ENCODE data around the gene YOD1.

Gene YOD1

GRCh38 chr1:207040181-207040533 is 10.9 kb downstream of the YOD1 start:
- no peaks in the 10 kb centered on the region for H3K4me1 ChIP-seq
- H3K27ac ChIP-seq = no peak overlapping the region
- H3K4me2 ChIP-seq = no peak overlapping the region
- no peaks in the 10 kb centered on the region for H3K9me3 ChIP-seq (replicated peaks in 1 of 11)
- no peak overlapping the region for H3K4me3 ChIP-seq
- TF ChIP-seq Cebpa-rat (IDR thresholded peaks at IDR 0.05) = no peak
- H3K9ac ChIP-seq = no peak overlapping the region
- H3K36me3 ChIP-seq = no peaks in the 10 kb centered on the region
- H3K27me3 ChIP-seq = no peaks in the 10 kb centered on the region
- no peaks in the 10 kb centered on the region for H4K20me1 ChIP-seq

- TF ChIP-seq Cebpa-rat (IDR thresholded peaks at IDR 0.05) = no peak
- Histone ChIP-seq H4K20me1 (no peaks in the 10 kb centered on the region), H3K9ac (no peak overlapping the region), H3K4me3 (no peak overlapping the region), H3K27ac (no peak overlapping the region), H3K4me1 (no peaks in the 10 kb centered on the region), H3K36me3 (no peaks in the 10 kb centered on the region), H3K4me2 (no peak overlapping the region), H3K27me3 (no peaks in the 10 kb centered on the region), H3K9me3 (replicated peaks in 1 of 11) (no peaks in the 10 kb centered on the region)
Observed at GRCh38 chr1:207039380-207040180, 11.4 kb downstream of the YOD1 start.

- Histone ChIP-seq H3K27ac (no peak overlapping the region), H3K4me1 (no peaks in the 10 kb centered on the region), H3K4me3 (no peak overlapping the region), H3K27me3 (no peaks in the 10 kb centered on the region), H3K36me3 (no peaks in the 10 kb centered on the region), H4K20me1 (no peaks in the 10 kb centered on the region), H3K9me3 (replicated peaks in 1 of 11) (no peaks in the 10 kb centered on the region), H3K9ac (no peak overlapping the region), H3K4me2 (no peak overlapping the region)
- TF ChIP-seq Cebpa-rat (IDR thresholded peaks at IDR 0.05) = no peak
Observed at GRCh38 chr1:207036865-207037264, 14.1 kb downstream of the YOD1 start.

- Histone ChIP-seq H3K9ac (no peak overlapping the region), H3K4me3 (no peak overlapping the region), H3K36me3 (no peaks in the 10 kb centered on the region), H3K4me2 (no peak overlapping the region), H3K4me1 (no peaks in the 10 kb centered on the region), H3K9me3 (replicated peaks in 1 of 11) (no peaks in the 10 kb centered on the region), H3K27ac (no peak overlapping the region), H4K20me1 (no peaks in the 10 kb centered on the region), H3K27me3 (no peaks in the 10 kb centered on the region)
- TF ChIP-seq Cebpa-rat (IDR thresholded peaks at IDR 0.05) = no peak
Observed at GRCh38 chr1:207035877-207036551, 15.0 kb downstream of the YOD1 start.

- Histone ChIP-seq H3K27ac (no peak overlapping the region), H3K4me3 (no peak overlapping the region), H3K9me3 (replicated peaks in 1 of 11) (no peaks in the 10 kb centered on the region), H3K27me3 (no peaks in the 10 kb centered on the region), H3K4me2 (no peak overlapping the region), H3K36me3 (no peaks in the 10 kb centered on the region), H4K20me1 (no peaks in the 10 kb centered on the region), H3K4me1 (no peaks in the 10 kb centered on the region), H3K9ac (no peak overlapping the region)
- no peak for TF ChIP-seq Cebpa-rat (IDR thresholded peaks at IDR 0.05)
Observed at GRCh38 chr1:207034998-207035397, 16.0 kb downstream of the YOD1 start.

GRCh38 chr1:207034208-207034607 is 16.8 kb downstream of the YOD1 start:
- Histone ChIP-seq H3K4me3 (no peak overlapping the region), H3K27ac (no peak overlapping the region), H3K36me3 (no peaks in the 10 kb centered on the region), H3K27me3 (no peaks in the 10 kb centered on the region), H3K4me1 (no peaks in the 10 kb centered on the region), H3K9me3 (replicated peaks in 1 of 11) (no peaks in the 10 kb centered on the region), H3K4me2 (no peak overlapping the region), H3K9ac (no peak overlapping the region), H4K20me1 (no peaks in the 10 kb centered on the region)
- no peak for TF ChIP-seq Cebpa-rat (IDR thresholded peaks at IDR 0.05)

GRCh38 chr1:207033302-207033701 is 17.7 kb downstream of the YOD1 start:
- Histone ChIP-seq H3K9ac (no peak overlapping the region), H4K20me1 (no peaks in the 10 kb centered on the region), H3K27ac (no peak overlapping the region), H3K36me3 (no peaks in the 10 kb centered on the region), H3K4me1 (no peaks in the 10 kb centered on the region), H3K9me3 (replicated peaks in 1 of 11) (no peaks in the 10 kb centered on the region), H3K27me3 (no peaks in the 10 kb centered on the region), H3K4me2 (no peak overlapping the region), H3K4me3 (no peak overlapping the region)
- TF ChIP-seq Cebpa-rat (IDR thresholded peaks at IDR 0.05) = no peak

- H3K4me2 ChIP-seq = no peak within 1 kb of the TSS
- no peaks in the 10 kb centered on the region for H3K36me3 ChIP-seq
- H3K27me3 ChIP-seq = no peaks in the 10 kb centered on the region
- no peak within 1 kb of the TSS for H3K27ac ChIP-seq
- no peak within 1 kb of the TSS for H3K4me3 ChIP-seq
- H3K9ac ChIP-seq = no peak within 1 kb of the TSS
- H3K9me3 ChIP-seq (replicated peaks in 1 of 11) = no peaks in the 10 kb centered on the region
- no peaks in the 10 kb centered on the region for H4K20me1 ChIP-seq
- no peaks in the 10 kb centered on the region for H3K4me1 ChIP-seq
- TF ChIP-seq Cebpa-rat (IDR thresholded peaks at IDR 0.05) = no peak
Observed at GRCh38 chr1:207032528-207033017, 18.4 kb downstream of the YOD1 start, which contains the start of gene C1orf116. Gene C1orf116, minus strand, starts transcription at chr1:207032756. Its CDS starts 5,158 bp downstream, at chr1:207027598.

- Histone ChIP-seq H3K4me3 (no peak overlapping the region), H3K36me3 (no peaks in the 10 kb centered on the region), H4K20me1 (no peaks in the 10 kb centered on the region), H3K4me2 (no peak overlapping the region), H3K27me3 (no peaks in the 10 kb centered on the region), H3K4me1 (no peaks in the 10 kb centered on the region; a peak in 1 of 20 replicates), H3K9ac (no peak overlapping the region), H3K27ac (no peak overlapping the region), H3K9me3 (replicated peaks in 1 of 11) (no peaks in the 10 kb centered on the region)
- TF ChIP-seq Cebpa-rat (IDR thresholded peaks at IDR 0.05) = no peak
Observed at GRCh38 chr1:207031632-207032264, 19.3 kb downstream of the YOD1 start.

Data from BLaER1 treated with 17β-estradiol and CSF1 and Interleukin-3, amounts not matched to agents 10 nM and 100 nM (cell line).